GF-D8 (cell line): ENCODE measurements around the gene KANSL1.

ENCODE experiments used
- DNase-seq: peaks from one replicate; lab custom pipeline; 2025; lab: John Stamatoyannopoulos, UW

KANSL1 gene

DNA sequence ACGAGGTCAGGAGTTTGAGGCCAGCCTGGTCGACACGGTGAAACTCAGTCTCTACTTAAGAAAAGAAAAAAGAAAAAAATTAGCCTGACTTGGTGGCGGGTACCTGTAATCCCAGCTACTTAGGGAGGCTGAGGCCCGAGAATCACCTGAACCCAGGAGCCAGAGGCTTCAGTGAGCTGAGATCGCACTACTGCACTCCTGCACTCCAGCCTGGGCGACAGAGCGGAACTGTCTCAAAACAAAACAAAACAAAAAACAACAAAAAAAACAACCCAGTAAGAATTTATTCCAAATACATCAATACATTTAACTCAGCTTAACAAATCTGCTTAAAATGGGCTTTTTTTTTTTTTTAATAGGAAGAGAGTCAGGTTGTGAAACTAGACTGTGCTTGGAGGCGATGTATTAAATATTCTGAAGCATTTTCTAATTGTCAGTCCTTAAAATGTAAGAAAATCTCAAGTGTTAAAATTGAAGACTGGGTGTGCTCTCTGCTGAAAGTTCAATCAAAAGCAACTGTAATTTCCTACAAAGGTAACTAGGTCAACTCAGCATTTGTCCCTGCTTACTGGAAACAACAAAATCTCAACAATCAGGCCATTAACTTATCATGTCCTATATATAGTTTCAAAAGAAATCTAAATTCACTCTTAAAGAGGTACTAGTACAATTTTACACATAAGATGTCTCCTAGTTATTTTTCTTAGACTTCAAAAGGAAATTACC lies 23.2 kb downstream of the KANSL1 start:
- DNase-seq, result no peak

DNA sequence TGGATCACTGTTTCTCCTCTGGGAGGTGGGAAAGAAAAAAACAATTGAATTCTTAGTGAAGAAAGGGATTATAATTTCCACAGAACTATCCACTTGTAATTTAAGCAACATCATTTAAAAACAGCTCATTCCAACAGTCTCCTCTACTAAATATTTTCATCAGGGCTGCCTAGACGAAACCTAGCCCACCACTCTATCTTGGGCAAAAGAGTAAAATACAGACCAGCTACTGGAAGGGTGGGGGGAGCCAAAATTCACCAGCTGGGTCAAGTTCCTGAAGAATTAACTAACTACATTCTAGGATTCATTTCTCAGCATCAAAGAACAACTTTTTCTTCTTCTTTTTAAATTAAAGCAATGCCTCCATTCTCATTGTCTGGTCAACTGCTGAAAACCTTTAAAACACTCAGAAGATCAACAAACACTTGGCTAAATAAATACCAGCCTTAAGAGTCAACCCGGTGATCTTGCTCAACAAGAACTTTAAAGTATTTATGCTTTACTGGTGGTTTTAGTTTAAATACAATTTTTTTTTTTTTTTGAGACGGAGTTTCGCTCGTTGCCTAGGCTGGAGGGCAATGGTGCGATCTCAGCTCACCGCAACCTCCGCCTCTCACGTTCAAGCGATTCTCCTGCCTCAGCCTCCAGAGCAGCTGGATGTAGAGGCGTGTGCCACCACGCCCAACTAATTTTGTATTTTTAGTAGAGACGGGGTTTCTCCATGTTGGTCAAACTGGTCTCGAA lies 25.2 kb downstream of the KANSL1 start:
- DNase-seq, result no peak

DNA sequence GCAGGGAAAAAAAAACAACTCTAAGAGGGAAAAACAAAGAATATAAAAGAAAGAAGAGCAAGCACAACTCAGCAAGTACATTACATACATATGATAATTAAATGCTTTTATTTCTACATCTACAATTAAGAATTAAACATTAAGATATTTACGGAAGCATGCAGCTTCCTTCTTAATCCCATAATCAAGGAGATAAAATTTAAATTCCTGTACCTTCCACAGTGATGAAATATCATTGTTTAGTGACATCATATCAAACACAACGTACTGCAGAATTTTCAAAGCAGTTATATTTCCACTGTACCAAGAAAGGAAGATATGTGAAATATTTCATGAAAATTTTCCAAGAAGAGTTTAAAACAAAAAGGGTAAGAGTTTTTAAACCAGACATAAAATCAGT lies 26.0 kb downstream of the KANSL1 start:
- DNase-seq, result no peak

GRCh38 chr17:46166692-46167249 lies 26.5 kb downstream of the KANSL1 start:
- DNase-seq, result no peak

- no peak for DNase-seq
These were observed 29.2 kb downstream of the KANSL1 start for GRCh38 chr17:46163929-46164594.

DNA sequence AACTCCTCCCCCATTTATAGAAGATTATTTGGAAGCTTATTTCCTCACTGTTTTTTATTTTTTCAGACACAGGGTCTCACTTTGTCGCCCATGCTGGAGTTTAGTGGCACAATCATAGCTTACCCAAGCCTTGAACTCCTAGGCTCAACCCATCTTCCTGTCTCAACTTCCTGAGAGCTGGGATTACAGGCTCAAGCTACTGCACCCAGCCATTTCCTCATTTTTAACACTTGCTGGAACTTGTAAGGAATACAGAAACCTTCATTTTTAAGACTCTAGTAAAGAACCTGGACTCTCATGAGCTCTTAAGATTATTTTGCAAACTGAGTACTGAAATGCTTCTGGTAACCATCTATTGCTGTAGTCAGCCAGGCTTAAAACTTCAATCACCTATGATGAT lies 29.9 kb downstream of the KANSL1 start:
- DNase-seq, result peak; percentile 53

- no peak for DNase-seq
These were observed 30.4 kb downstream of the KANSL1 start for GRCh38 chr17:46162866-46163265.

GRCh38 chr17:46160169-46160568 lies 33.1 kb downstream of the KANSL1 start:
- DNase-seq, result no peak

GRCh38 chr17:46159686-46160085 lies 33.5 kb downstream of the KANSL1 start:
- no peak for DNase-seq

GRCh38 chr17:46158323-46159296 lies 34.6 kb downstream of the KANSL1 start:
- DNase-seq, result no peak

DNA sequence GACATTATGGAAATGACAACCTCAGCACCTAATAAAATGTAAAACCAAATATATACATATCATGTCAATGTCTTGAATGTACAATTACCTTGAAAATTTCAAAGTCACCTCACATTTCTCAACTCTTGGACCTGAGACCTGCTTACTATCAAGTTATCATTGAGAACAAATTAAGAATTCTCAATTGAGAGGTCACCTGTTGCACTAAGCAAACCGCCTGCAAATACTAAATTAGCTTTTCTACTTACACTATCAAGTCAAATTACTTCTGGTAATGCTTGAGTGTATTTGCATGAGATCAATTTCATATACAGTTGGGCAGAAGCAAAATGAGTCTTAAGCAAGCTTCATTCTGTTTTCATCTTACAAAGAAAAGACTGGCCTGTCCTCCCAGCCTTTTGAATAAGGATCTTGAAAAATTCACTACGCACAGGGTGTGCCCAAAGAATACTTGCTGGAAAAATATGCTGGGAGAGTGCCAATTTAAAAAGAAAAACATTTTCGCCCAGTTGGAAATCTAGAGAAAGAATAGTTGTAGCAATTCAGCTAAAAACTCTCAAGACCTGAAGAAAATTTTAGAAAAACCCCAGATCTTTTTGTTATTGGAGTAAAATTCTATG lies 35.7 kb downstream of the KANSL1 start:
- DNase-seq, result no peak

- DNase-seq, result no peak
These were observed 38.9 kb downstream of the KANSL1 start for GRCh38 chr17:46154151-46154816.

DNA sequence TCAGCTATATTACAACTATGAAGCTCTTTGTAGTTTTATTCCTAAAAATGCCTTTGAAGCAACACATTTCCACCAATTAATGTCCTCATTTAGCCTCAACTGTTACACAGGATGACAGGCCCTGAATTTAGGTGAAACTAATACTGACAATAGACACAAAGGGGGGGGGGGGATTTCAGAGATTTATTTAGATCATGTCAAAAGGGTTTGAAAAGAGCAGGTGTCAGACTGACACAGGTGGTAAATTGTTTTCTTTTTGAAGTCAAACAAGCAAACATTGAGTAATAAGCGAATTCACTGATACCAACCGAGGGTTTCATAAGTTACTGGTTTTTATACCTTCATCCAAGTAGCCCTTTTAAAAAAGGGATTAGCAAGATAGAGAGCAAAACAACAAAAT lies 40.8 kb downstream of the KANSL1 start:
- DNase-seq, result no peak

GRCh38 chr17:46151762-46152161 lies 41.5 kb downstream of the KANSL1 start:
- no peak for DNase-seq

GRCh38 chr17:46150216-46150963 lies 42.8 kb downstream of the KANSL1 start:
- DNase-seq, result no peak

DNA sequence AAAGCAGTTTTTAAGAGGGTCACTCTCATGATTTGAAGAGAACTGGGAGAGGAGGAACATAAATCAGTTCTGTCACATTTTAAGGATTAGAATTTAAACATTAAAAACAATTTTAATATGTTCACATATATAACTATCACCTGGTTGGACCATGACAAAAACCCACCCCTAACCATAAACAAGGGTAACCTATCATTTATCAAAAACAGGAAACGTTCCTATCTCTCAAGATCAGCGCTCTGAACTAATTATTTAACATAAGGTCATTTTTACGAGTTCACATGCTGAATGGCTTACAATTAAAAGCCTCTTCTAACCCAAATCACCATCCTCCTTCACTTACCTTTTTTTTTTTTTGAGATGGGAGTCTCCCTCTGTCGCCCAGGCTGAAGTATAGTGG lies 45.0 kb downstream of the KANSL1 start:
- no peak for DNase-seq

- no peak for DNase-seq
These were observed 45.9 kb downstream of the KANSL1 start for GRCh38 chr17:46147296-46147695.

GRCh38 chr17:46144246-46144645 lies 49.0 kb downstream of the KANSL1 start:
- no peak for DNase-seq

DNA sequence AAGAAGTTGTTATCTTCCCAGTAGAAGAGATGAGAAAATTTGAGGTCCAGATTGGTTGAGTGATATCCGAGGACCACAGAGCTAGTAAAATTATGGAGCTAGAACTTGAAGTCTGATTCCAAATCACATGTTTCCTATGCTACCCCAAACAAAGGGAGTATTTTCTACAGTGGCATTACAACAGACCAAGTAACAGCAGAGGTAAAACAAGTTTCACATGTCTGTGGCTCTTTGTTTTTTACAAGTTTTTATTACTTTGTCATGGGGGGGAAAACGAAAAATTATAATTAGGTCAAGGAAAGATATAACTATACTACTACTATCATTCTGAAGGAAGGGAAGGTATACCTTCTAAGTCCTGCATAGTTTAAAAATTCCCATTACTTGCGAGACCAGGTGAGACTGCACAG lies 49.4 kb downstream of the KANSL1 start:
- no peak for DNase-seq

DNA sequence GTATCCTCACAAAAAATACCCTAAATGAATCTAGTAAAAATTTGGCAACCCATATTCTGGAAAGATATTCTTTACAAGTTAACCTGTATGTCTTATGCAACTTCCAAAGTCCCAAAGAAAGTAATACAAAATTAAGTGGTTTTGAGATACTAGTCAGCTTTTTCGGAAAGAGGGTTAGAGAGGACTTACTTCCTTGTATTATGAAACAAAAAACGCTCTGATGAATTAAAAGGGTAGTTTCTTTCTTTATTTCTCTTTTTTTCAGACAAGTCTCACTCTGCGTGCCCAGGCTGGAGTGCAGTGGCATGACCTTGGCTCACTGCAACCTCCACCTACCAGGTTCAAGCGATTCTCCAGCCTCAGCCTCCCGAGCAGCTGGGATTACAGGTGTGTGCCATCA lies 51.6 kb downstream of the KANSL1 start:
- DNase-seq, result no peak
